GM21576 (cell line): Measurements from ENCODE around the gene DRG2.

Experiments used
- ATAC-seq: cut with Tn5 transposase; IDR thresholded peaks from one replicate; pipeline ENCODE4 v1.9.1; 2021; ENCODE audit warnings: mild to moderate bottlenecking, moderate library complexity; ENCODE audit not compliant: unreplicated experiment

The DRG2 gene

DNA sequence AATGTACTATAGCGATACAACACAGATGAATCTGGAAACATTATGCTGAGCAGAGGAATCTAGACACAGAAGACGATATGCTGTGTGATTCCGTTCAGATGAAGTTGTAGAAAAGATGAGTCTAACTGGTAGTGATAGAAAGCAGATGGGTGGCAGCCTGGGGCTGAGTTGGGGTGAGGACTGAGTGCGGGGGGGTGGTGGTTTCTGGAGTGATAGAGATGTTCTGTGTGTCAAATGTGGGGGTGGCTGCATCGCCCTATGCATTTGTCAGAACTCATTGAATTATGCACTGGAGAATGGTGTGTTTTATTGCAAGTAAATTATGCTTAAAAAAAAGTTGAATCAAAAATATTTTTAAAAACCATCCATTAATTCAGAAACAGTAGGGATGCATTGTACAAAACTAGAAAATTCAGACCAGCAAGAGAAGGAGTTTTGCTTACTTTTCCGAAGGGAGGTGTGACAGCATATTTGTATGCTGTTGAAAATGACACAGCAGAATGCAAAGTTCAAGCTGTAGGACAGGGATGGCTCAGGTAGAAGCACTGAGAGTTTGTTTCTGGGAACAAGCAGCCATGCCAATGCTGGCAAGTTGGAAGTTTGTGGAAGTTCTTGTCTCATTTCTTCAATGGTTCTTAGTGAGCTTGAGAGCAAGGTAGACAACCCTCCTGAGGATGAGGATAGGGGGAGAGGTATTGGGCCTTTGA is 13.0 kb upstream of the DRG2 start:
- no peak for ATAC-seq

DNA sequence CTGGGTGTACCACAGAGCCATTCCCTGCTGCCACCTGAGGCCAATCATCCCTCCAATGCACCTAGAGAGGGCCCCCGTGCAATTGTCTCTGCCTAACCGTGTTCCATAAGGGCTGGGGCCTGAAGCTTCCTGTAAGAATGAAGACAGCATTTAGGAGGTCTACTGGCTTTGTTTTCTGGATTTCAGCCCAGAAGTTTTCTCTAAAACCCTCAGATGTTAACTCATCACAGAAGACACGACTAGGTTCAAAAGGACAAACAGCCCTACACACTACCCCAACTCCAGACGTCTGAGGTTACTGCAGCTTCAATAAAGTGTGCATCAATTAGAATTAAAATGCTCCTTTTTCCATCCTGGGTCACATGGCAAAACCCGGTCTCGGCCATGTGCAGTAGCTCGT is 10.8 kb upstream of the DRG2 start:
- ATAC-seq, result no peak

DNA sequence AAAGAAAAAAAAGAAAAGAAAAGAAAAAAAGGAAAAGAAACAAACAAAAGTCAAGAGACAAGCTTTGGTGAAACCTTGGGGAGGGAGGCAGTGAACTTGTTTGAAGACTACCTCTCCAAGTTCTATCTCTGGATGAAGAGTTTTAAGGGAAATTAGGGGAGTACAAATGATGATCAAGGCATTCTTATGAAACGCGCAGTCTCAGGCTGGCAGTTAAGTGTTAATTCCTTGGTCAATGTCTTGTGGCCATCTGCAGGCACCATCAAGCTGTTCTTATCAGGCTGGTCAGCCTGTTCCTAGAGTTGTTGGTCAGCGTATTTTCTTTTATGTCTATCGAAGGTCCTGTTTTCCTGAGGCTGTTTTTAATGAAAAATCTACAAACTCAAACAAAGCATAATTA is 8.2 kb upstream of the DRG2 start:
- no peak for ATAC-seq

DNA sequence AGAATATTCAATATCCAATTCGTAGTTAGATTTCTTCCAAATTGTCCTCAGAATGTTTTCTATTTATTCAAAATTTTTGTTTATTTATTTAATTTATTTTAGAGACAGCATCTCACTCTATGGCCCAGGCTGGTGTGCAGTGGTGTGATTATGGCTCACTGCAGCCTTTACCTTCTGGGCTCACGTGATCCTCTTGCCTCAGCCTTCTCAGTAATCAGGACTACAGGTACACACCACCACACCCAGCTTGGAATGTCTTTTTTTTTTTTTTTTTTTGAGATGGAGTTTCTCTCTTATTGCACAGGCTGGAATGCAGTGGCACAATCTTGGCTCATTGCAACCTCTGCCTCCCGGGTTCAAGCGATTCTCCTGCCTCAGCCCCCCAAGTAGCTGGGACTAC is 3.5 kb upstream of the DRG2 start:
- ATAC-seq, result no peak

DNA sequence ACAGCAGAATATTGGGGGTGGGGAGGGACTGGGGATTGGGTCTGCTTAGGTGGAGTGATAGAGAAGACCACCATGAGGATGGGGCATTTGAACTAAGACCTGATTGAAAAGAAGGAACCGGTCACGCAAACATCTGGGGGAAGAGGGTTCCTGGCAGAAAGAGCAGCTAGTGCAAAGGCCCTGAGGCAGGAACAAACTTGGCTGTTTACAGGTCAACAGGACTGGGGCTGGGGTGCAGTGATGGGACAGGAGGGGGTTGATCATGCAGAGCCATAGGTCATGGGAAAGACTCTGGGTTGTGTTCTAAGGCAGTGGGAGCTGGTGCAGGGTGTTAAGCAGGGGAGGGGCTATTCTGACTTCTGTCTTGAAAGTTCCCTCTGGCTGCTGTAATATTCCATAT is 1.9 kb downstream of the DRG2 start:
- no peak for ATAC-seq

DNA sequence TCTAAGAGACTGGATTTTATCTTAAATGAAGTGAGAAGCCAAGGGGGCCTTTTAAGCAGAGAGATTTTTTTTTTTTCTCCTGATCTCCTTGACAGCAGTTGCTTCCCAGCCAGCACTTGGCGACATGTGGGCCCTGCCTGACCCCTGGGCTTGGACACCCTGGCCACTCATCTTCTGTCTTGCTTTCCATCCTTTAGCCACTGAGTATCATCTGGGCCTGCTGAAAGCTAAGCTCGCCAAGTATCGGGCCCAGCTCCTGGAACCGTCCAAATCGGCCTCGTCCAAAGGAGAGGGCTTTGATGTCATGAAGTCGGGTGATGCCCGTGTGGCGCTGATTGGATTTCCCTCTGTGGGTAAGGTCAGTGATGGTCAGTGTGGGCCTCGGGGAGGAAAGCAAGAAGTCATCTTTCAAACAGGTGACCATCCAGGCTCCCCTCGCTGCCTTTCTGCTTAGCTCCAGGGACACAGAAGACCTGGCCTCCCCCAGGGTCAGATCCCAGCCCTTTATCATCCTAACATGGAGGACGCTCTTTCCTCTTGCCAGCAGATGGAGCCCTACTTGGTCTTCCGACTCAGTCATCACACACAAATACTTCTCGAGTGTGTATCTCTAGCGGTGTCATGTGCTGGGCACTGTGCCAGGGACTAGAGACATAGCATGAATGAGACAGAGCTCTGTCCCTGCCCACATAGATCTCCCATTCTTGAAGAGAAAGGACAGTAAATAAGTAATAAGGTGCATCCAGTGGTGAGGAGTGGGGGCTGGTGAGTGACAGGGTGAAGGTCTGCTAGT is 6.1 kb downstream of the DRG2 start:
- ATAC-seq, result no peak

DNA sequence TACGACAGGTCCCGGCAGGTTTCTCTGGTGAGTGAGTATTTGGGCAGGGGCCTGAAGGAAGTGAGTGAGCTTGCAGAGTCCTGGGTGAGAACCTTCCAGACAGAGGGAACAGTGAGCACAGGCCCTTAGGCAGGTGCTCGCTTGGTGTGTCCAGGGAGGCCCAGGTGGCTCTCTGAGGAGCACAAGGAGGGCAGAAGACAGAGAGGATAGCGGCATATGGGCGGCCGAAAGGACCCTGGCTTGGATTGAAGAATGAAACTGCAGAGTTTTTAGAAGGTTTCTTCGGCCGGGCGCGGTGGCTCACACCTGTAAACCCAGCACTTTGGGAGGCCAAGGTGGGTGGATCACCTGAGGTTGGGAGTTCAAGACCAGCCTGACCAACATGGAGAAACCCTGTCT is 6.7 kb downstream of the DRG2 start:
- no peak for ATAC-seq

DNA sequence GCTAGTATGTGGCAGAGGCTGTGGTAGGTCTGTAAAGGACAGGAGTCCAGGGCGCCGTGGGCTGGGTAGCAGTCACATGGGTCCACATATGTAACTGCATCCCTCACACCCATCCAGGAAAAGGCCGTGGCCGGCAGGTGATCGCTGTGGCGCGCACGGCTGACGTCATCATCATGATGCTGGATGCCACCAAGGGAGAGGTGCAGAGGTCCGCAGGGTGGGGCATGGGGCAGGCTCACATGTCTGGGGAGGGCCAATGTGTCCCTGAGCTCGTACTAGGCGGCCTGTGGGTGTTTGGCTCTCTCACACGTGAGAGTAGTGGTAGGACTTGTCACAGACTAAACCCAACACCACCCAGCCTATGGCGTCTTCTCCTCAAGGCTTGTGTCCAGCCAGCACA is 11.8 kb downstream of the DRG2 start:
- no peak for ATAC-seq

DNA sequence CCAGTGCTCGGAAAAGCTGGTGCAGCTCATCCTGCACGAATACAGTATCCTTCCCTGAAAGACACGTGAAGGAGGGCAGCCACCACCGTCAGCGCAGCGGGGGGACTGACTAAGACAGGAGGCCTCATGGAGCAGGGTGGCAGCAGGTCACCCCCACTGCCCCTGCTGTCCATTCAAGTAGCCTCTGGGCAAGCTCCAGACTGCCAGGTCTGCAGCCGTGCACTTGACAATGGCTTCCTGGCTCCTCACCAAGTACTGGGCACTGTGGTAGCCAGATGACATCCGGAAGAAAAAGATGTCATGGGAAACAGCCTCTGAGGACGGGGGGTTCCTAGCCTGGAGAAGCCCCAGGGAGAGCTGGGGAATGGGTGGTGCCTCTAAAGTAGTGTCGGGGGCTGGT is 12.9 kb downstream of the DRG2 start:
- ATAC-seq, result no peak

DNA sequence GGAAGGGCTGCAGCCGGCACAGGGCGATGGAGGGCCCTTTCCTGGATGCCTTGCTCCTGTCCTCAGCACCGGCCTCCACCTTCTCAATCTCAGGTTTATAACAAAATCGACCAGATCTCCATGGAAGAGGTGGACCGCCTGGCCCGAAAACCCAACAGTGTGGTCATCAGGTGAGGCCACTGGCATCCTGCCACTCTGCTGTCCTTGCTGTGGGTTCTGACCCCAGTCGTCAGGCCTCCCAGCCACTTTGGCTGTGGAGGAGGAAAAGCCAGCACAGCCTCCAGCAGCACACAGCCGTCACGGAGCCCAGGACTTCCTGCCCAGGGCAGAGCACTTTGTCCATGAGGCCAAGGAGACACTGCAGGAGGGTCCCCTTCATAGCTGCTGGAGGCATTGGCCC is 14.1 kb downstream of the DRG2 start:
- no peak for ATAC-seq

DNA sequence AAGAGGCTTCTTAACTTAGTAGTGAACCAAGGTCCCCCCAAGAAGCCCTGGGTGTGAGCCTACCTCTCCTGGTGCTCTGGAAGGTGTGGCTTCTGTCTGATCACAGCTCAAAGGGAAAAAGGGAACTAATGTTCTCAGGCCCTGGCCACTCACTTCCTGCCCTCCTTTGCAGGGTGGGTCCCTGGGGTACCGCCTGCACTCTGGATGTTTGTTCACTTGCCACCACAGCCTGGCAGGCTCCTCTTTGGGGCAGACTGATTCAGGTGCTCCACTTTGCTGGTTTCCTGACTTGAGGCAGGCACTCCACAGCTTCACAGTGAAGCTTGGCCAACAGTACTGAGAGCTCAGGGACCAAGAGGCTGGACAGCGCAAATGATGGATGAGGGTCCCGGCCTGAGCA is 14.9 kb downstream of the DRG2 start:
- no peak for ATAC-seq

DNA sequence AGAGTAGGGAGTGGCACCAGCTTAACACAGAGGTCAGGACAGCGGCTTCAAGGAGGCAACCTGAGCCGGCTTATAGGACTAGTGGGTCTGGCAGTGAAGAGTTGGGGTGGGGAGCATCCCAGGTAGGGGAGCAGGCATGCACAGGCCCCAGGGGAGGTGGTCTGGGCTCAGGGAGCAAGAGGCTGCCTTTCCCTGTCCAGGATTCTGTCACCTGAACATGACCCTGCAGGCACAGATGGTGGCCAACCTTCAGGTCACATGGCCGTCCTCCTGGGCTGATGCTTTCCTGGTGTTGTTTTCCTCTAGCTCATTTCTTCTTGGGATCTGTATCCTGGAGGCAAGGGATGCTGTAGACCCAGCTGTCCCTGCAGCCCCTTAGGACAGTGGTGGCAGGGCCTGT is 17.3 kb downstream of the DRG2 start:
- ATAC-seq, result no peak

DNA sequence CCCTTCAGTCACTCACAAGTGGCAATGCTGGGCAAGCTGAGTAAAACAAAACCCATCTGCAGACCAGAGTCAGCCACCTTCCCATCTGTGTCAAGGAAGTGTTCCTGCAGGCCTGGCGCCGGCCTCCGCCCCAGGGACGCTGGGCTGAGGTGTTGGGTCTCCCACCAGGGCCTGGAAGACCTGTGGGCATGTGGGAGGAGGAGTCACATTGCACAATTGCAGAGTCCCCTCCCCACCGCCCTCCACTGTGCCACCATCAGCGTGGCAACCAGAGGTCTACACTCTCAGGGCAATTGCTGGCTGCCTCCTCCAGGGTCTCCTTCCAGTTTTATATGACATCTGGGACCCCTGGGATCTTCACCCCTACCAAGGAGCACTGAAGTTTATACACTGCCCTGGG is 17.8 kb downstream of the DRG2 start:
- ATAC-seq, result no peak

DNA sequence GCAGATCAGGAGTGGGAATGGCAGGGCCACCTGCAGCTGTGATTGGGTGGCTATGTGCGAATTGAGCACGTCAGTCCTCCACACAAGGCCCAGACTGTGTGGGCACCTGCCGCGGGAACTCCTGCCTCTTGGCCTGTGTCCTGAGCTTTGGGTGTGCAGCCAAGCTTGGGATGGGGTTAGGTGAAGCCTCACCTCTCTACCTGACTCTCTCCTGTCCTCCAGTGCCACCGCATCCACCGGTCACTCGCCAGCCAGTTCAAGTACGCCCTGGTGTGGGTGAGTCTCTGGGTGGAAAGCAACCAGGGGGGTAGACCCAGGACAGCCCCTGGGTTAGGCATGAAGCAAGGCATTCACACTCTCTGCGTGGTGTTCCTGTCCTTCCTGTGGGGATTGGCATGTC is 18.5 kb downstream of the DRG2 start:
- no peak for ATAC-seq

DNA sequence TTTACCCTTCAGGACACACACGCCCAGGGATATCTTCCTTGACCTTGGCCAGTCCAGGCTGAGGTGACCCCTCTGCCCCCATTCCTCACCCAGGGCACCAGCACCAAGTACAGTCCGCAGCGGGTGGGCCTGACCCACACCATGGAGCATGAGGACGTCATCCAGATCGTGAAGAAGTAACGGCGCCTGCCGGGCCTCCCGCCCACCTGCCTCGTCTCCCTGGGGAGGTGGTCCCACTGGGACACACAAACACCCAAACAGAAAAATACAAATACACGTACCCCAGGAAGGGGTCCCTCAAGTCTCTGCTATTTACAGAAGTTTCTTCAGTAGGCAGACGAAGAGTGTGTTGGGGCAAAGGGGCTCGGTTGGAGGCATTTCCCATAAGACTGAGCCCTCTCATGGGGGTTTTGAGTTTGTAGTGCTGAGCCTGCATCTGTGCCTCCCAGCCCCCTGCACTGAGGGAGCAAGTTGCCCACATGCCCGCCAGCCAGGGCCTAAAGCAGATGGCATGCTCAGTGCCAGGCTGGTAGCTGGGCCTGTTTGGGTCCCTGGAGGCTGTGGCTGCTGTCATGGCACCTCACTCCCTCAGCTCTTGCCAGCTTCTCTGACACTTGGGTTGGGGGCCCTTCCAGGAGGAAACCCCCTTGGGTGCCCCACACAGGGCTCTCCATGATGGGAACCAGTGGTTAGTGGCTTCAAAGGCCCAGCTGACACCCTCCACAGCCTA is 19.5 kb downstream of the DRG2 start:
- ATAC-seq, result no peak

DNA sequence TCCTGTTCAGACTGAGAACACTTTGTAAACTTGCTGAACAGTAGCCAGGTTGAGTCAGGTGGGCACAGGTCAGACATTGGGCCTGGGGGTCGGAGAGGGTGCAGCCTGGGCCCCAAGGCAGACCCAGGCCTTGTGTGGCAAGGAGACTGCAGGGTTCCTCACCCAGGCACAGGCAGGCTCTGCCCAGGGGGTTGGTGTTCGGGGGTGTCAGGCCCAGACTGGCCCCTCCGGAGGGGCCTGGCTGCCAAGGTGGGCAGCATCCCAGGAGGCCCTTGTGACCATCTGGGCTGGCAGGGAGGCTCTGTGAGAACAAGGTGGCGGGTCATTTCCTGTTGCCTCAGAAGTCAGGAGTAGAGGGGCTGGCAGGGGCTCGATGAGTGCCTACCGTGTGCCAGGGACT is 20.2 kb downstream of the DRG2 start:
- ATAC-seq, result no peak

DNA sequence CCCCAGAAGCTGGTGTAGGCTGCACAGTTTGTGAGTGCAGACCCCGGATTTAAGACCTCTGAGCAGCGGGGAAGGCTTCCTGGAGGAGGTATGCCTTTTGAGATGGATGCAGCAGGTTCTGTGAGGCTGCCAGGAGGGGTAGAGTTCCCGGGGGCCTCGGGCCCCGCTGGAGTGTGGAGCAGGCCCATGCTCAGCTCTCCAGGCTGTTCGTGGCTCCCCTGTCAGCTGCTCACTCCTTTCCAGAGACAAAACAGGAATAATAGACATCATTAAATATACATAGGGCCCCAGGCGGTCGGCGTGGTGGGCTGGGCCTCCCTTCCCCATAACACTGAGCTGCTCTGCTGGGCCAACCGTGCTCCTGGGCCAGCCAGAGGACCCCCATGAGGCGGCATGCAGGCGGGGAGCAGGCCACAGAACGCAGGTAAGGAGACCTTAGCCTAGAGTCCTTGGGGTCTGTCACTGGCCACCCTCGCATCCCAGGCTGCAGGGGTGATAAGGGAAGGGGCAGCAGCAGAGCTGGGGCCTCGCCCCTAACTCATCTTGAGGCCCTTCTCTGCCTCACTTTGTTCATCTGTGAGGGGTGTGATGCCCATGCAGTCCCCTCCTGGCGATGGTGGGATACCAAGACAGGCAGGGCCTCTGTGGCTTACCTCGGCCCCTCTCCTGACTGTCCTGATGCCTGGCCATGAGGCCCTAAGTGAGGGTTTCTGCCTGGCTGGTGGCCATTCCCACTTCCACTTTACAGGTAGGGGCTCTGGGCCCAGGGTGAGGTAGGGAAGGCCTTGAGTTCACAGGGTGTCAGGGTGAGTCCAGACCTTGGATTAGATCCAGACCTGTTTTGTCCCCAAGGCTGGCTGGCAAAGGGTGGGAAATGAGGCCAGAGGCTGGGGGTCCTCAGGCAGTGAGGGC is 20.9 kb downstream of the DRG2 start, which contains the start of gene MYO15A:
Gene MYO15A (plus strand): TSS at position 356 of the 912 bp plus-strand sequence. CDS start 10,045 bp downstream, outside the sequence.
- ATAC-seq, result no peak

DNA sequence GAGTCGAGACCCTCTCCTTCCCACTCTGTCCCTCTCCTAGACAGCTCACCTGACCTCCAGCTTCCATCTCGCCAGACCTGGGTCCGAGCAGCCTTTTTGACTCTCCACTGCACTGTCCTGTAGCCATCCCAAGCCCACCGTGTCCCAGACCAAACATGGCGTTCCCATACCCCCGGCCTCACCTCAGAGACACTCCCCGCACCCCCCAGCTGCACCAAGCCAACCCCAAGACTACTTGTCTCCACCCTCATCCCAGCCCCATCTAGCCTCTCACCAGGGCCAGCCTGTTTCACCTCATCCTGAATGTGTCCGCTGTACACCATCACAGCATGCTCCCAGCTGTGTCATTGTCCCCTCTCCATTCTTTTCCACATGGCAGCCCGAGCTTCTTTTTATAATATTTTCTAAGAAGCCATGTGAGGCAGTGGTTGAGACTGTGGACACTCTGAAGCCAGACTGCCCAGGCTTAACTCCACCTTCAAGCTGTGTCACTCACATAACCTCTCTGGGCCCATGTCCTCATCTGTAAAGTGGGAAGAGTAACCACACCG is 22.3 kb downstream of the DRG2 start:
- no peak for ATAC-seq

DNA sequence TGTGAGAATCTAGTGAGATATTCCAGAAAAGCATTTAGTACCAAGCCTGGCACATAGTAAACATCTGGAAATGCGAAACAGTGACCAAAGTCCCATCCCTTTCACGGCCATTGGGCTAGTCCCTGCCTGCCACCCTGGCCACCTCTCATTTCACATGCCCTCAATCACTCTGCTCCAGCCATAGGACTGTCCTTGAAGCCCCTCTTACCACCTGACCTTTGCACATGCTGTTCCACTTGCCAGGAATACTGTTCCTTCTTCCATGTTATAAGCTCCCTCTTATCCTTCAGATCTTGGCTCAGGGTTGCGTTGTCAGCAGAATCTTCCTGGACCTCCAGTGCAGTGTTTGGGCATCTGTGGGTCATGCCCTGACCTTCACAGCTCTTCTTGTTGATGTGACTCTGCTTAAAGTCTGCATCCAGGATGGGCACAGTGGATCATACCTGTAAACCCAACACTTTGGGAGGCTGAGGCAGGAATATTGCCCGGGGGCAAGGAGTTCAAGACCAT is 22.9 kb downstream of the DRG2 start:
- ATAC-seq, result no peak

DNA sequence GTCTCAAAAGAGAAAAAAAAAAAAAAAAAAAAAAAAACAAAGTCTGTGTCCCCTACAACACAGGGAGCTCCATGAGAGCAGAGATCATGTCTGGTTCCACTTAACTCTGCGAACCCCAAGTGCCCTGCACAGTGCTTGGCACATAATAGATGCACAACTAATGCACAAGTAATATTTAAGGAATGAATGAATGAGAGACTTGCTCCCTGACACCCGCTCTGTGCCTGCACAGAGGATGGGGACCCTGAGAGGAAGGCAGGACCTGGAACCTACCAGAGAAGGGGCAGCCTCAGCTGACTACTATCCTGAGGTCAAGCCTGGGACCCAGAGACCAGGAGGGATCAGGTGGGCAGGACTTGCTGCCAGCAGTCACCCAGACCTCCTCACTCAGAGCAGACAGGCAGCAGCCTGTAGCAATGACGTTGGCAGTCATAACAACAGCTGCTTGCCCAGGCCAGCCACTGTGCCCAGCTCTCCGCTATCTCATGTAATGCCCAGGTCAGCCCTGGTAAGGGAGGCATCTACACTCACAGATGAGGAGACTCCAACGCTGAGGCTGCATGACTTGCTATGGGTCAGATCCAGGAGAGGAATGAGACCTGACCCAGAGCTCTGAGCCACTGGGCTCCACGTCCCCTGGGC is 23.7 kb downstream of the DRG2 start:
- no peak for ATAC-seq
